ENCODE data around the gene SEMA6A.

SEMA6A gene

GRCh38 chr5:116395631-116396203 lies 178.9 kb downstream of the SEMA6A start:
- no peak for DNase-seq

GRCh38 chr5:116395226-116395625 lies 179.4 kb downstream of the SEMA6A start:
- DNase-seq = no peak

- DNase-seq = no peak
Measured at GRCh38 chr5:116394186-116394867, 180.3 kb downstream of the SEMA6A start.
